ENCODE data around the gene MYO1G. TPM values are rescaled to one million over a fixed set of nuclear protein-coding genes. Genes with fewer than 3 reads are reported as not detected.

Gene MYO1G
- polyA plus RNA-seq, 1 of the 3 experiments (the other 2 are of a cell fraction), result 0.05 TPM

GRCh38 chr7:44986218-44987053 lies 7.6 kb upstream of the MYO1G start:
- Histone ChIP-seq H3K36me3 (replicated peaks in 1 of 2; ENCODE audit: control insufficient read depth in 1 of 2, insufficient read depth in 2 of 2, low read length in 1 of 2) (peaks cover 38 to 40% of the 10 kb centered on the region in 2 experiments), H3F3A (replicated peaks; ENCODE audit: insufficient read depth) (peaks cover 37% of the 10 kb centered on the region), H3K9me3 (no peaks in the 10 kb centered on the region), H3K4me3 (ENCODE audit: low read depth in 2 of 2, low read length in 1 of 2) (peak overlapping the region; percentile 77 to 79), H3K4me1 (ENCODE audit: control insufficient read depth in 1 of 2, insufficient read depth in 2 of 2, low read depth in 1 of 2, low read length in 1 of 2) (peaks cover 24 to 26% of the 10 kb centered on the region in 2 experiments; a peak in 3 of 4 replicates), H3K4me2 (peak overlapping the region; percentile 81), H3K9ac (peak overlapping the region; percentile 84), H4K20me1 (ENCODE audit: insufficient read depth) (0 out of 2 replicates have a peak, but pooled peaks cover 4% of the 10 kb centered on the region), H3K27ac (ENCODE audit: low read depth in 2 of 2, low read length in 1 of 2) (peak overlapping the region; percentile 82 to 91), H2AFZ (ENCODE audit: low read depth) (peak overlapping the region; percentile 76), H3K27me3 (ENCODE audit: insufficient read depth) (no peaks in the 10 kb centered on the region), H3K79me2 (ENCODE audit: insufficient read depth) (peaks cover 26% of the 10 kb centered on the region), H3K9me2 (no peaks in the 10 kb centered on the region)
- DNase-seq, result peak; percentile 98
- whole genome bisulfite sequencing (ENCODE audit: low lambda C conversion rate), result under 1% methylated on average over 56 of the region's 68 CpGs
- POLR2A ChIA-PET, result interaction anchor here (0.9 to 1.5 kb wide), 13 partner anchors 10 to 138 kb away, joined by 3 to 10 read pairs (median 5); partner anchors contain the start of genes CCM2 and TBRG4
- CTCF ChIA-PET, result interaction anchor here (0.7 to 5.8 kb wide), 10 partner anchors 8 to 391 kb away, joined by 3 to 34 read pairs (median 6); partner anchors contain the start of genes CCM2 and TBRG4
- peak; percentile 99 for TF ChIP-seq MXI1 (IDR thresholded peaks at IDR 0.05; ENCODE audit: low read depth, low read length)
- TF ChIP-seq CHD2 (IDR thresholded peaks at IDR 0.05; ENCODE audit: low read length, partially characterized antibody), result peak; percentile 82
- peak; percentile 99 for TF ChIP-seq POLR2AphosphoS5 (IDR thresholded peaks at IDR 0.05; ENCODE audit: low read depth, low read length)
- TF ChIP-seq YY1 (IDR thresholded peaks at IDR 0.05; ENCODE audit: low read depth), result no peak
- peak; percentile 8; the same call in 1 of the 2 replicates for TF ChIP-seq JUND (IDR thresholded peaks at IDR 0.05)
- TF ChIP-seq RCOR1 (IDR thresholded peaks at IDR 0.05; ENCODE audit: low read length), result no peak
- no peak for TF ChIP-seq FOXM1 (IDR thresholded peaks at IDR 0.05; ENCODE audit: low read depth)
- TF ChIP-seq FOSL2 (IDR thresholded peaks at IDR 0.05; ENCODE audit: borderline replicate concordance, low read depth), result no peak; the same call in 1 of the 2 replicates
- TF ChIP-seq FOXJ3 (CRISPR knock-in tag; IDR thresholded peaks at IDR 0.05), result no peak
- no peak for TF ChIP-seq CTCF (IDR thresholded peaks at IDR 0.05)
- TF ChIP-seq ZBTB33 (IDR thresholded peaks at IDR 0.05; ENCODE audit: borderline replicate concordance, low read depth), result no peak
- peak; percentile 18; the same call in 1 of the 2 replicates for TF ChIP-seq GABPA (IDR thresholded peaks at IDR 0.05; ENCODE audit: low read depth)
- TF ChIP-seq, protein P1, sequence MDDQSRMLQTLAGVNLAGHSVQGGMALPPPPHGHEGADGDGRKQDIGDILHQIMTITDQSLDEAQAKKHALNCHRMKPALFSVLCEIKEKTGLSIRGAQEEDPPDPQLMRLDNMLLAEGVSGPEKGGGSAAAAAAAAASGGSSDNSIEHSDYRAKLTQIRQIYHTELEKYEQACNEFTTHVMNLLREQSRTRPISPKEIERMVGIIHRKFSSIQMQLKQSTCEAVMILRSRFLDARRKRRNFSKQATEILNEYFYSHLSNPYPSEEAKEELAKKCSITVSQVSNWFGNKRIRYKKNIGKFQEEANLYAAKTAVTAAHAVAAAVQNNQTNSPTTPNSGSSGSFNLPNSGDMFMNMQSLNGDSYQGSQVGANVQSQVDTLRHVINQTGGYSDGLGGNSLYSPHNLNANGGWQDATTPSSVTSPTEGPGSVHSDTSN (IDR thresholded peaks at IDR 0.05), result no peak
- TF ChIP-seq NRF1 (IDR thresholded peaks at IDR 0.05; ENCODE audit: low read depth, low read length), result peak; percentile 64
- TF ChIP-seq, protein P2, sequence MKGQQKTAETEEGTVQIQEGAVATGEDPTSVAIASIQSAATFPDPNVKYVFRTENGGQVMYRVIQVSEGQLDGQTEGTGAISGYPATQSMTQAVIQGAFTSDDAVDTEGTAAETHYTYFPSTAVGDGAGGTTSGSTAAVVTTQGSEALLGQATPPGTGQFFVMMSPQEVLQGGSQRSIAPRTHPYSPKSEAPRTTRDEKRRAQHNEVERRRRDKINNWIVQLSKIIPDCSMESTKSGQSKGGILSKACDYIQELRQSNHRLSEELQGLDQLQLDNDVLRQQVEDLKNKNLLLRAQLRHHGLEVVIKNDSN (IDR thresholded peaks at IDR 0.05; ENCODE audit: borderline replicate concordance, low read depth), result 0 out of 2 replicates have a peak, but pooled peaks have one; percentile 16
- peak; percentile 95 for TF ChIP-seq SIN3A (IDR thresholded peaks at IDR 0.05; ENCODE audit: borderline replicate concordance, low read depth, low read length)
- TF ChIP-seq TEAD4 (IDR thresholded peaks at IDR 0.05; ENCODE audit: borderline replicate concordance, insufficient read depth), result no peak
- 0 out of 2 replicates have a peak, but pooled peaks have one; percentile 4 for TF ChIP-seq TCF12 (IDR thresholded peaks at IDR 0.05)
- TF ChIP-seq, protein P3, sequence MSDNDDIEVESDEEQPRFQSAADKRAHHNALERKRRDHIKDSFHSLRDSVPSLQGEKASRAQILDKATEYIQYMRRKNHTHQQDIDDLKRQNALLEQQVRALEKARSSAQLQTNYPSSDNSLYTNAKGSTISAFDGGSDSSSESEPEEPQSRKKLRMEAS (IDR thresholded peaks at IDR 0.05; ENCODE audit: low read depth), result peak; percentile 100
- TF ChIP-seq, protein P4, sequence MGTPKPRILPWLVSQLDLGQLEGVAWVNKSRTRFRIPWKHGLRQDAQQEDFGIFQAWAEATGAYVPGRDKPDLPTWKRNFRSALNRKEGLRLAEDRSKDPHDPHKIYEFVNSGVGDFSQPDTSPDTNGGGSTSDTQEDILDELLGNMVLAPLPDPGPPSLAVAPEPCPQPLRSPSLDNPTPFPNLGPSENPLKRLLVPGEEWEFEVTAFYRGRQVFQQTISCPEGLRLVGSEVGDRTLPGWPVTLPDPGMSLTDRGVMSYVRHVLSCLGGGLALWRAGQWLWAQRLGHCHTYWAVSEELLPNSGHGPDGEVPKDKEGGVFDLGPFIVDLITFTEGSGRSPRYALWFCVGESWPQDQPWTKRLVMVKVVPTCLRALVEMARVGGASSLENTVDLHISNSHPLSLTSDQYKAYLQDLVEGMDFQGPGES (IDR thresholded peaks at IDR 0.05; ENCODE audit: low read depth, low read length), result no peak
- TF ChIP-seq GATA2 (CRISPR knock-in tag; IDR thresholded peaks at IDR 0.05), result no peak
- no peak for TF ChIP-seq SMC3 (IDR thresholded peaks at IDR 0.05; ENCODE audit: low read depth, low read length)
- TF ChIP-seq NFIC (IDR thresholded peaks at IDR 0.05; ENCODE audit: borderline replicate concordance), result peak; percentile 38; the same call in 1 of the 2 replicates
- no peak; the same call in 1 of the 2 replicates for TF ChIP-seq USF2 (IDR thresholded peaks at IDR 0.05; ENCODE audit: borderline replicate concordance, low read depth, low read length)
